Lung (tissue), 12 donors: ENCODE results near the gene SSR1. TPM values are rescaled to one million over a fixed set of nuclear protein-coding genes. Genes with fewer than 3 reads are reported as not detected.
"Not testable (repeated sequence)": the region's sequence is repeated elsewhere in the genome, so short reads cannot be mapped to it uniquely, and the experiment has no call there.

Experiments
- ATAC-seq: fragments of 200-7000 bp; cut with Tn5 transposase; one replicate; pipeline ENCODE4 v1.9.1; 2020; ENCODE audit warnings: moderate number of reproducible peaks; ENCODE audit not compliant: insufficient read depth, low FRiP score
- DNase-seq, 3 donors: peaks; one replicate each; pipeline ENCODE4 v3.0.0-alpha.2; 2013 to 2017
- H3K27ac ChIP-seq, 2 donors: one replicate each; pipeline ENCODE4 v1.5.1; 2013; ENCODE audit warnings: mild to moderate bottlenecking in 2 of 2, moderate library complexity in 2 of 2, control low read depth in 1 of 2, inconsistent platforms in 1 of 2, low read depth in 1 of 2, low read length in 1 of 2
- H3K27me3 ChIP-seq, 3 donors: one replicate each; pipeline ENCODE4 v1.5.1; 2013; ENCODE audit warnings: low read length in 2 of 3; ENCODE audit not compliant: control insufficient read depth in 3 of 3, insufficient read depth in 3 of 3
- H3K36me3 ChIP-seq, 4 donors: one replicate each; pipeline ENCODE4 v1.5.1; 2013; ENCODE audit warnings: low read length in 4 of 4, mild to moderate bottlenecking in 1 of 4, moderate library complexity in 1 of 4; ENCODE audit not compliant: control insufficient read depth in 4 of 4, insufficient read depth in 4 of 4
- H3K4me1 ChIP-seq, 5 donors: one replicate each; pipeline ENCODE4 v1.5.1; 2013; ENCODE audit warnings: low read length in 5 of 5, mild to moderate bottlenecking in 2 of 5, moderate library complexity in 1 of 5; ENCODE audit not compliant: control insufficient read depth in 5 of 5, insufficient read depth in 5 of 5
- H3K4me3 ChIP-seq: one replicate; pipeline ENCODE4 v1.5.1; 2013; ENCODE audit warnings: mild to moderate bottlenecking, control low read depth, moderate library complexity
- H3K9ac ChIP-seq, 2 donors: one replicate each; pipeline ENCODE4 v1.5.1; 2013; ENCODE audit warnings: low read length in 2 of 2, control low read depth in 1 of 2; ENCODE audit not compliant: insufficient read depth in 1 of 2
- H3K9me3 ChIP-seq, 4 donors: one replicate each; pipeline ENCODE4 v1.5.1; 2013; ENCODE audit warnings: low read length in 3 of 4, mild to moderate bottlenecking in 1 of 4, moderate library complexity in 1 of 4; ENCODE audit not compliant: control insufficient read depth in 4 of 4, insufficient read depth in 3 of 4
- WGBS, 2 donors: extraction: QIAGEN DNeasy Blood & Tissue Kit; methylation state at CpG; one replicate each; pipeline ENCODE4 v1.1.7; 2013; 5-methylcytosine and 5-hydroxymethylcytosine counted together
- polyA plus RNA-seq, 2 donors: library from polyadenylated mRNA; stranded (reverse); fragments of 200-250 nt; gene quantifications; one replicate each; pipeline ENCODE4 v1.2.1, GENCODE V29; 2013
- total RNA-seq, 2 donors: library from RNA; depleted of rRNA in 1 of 2; stranded (reverse); fragments of >200 nt in 1 of 2; gene quantifications; one replicate each; pipeline ENCODE4 v1.2.1, GENCODE V29; 2014 to 2021
- TF ChIP-seq, protein P1 (sequence below): IDR thresholded peaks from 2 replicates; pipeline ENCODE4 v1.5.1; 2012; ENCODE audit warnings: mild to moderate bottlenecking; ENCODE audit errors: control extremely low read depth, extremely low read depth
- donor health status: control.
- donor health status: control.
- donor health status: Bipolar disorder and iron deficiency.
- donor health status: healthy.
- donor health status: DM: yes; HTN: yes; CAD: no.

SSR1 gene
- total and polyA plus RNA-seq, 4 donors: 22.4 to 150 (median 90.1) TPM

DNA sequence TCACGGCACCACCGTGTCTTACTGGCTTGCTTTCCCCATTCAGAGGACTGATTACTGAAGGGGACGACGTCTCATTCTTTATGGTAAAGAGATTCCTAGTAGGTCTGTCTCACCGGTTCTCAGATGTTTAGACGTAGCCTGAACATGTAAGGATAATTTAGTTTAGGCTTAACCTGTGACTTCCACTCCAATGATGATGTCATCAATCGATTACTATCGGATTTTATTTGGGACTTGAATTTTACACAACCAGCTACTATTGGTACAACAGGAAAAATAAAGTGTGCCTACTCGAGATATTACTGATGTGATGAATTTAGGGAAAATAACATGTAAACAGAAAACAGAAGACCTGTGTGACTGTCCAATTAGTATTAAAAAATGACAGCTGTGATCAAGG, 4.5 kb upstream of the SSR1 start:
- H3K4me3 ChIP-seq: no peak overlapping the region
- peaks cover 0 to 5% (median 0%) of the 10 kb centered on the region in 5 donors for H3K4me1 ChIP-seq
- TF ChIP-seq, protein P1, sequence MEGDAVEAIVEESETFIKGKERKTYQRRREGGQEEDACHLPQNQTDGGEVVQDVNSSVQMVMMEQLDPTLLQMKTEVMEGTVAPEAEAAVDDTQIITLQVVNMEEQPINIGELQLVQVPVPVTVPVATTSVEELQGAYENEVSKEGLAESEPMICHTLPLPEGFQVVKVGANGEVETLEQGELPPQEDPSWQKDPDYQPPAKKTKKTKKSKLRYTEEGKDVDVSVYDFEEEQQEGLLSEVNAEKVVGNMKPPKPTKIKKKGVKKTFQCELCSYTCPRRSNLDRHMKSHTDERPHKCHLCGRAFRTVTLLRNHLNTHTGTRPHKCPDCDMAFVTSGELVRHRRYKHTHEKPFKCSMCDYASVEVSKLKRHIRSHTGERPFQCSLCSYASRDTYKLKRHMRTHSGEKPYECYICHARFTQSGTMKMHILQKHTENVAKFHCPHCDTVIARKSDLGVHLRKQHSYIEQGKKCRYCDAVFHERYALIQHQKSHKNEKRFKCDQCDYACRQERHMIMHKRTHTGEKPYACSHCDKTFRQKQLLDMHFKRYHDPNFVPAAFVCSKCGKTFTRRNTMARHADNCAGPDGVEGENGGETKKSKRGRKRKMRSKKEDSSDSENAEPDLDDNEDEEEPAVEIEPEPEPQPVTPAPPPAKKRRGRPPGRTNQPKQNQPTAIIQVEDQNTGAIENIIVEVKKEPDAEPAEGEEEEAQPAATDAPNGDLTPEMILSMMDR: no peak
- 88 to 90% methylated on average over 9 of the region's 9 CpGs for WGBS, 2 donors
- no peaks in the 10 kb centered on the region for H3K36me3 ChIP-seq
- H3K27ac ChIP-seq: no peak overlapping the region
- H3K9ac ChIP-seq: no peak overlapping the region
- DNase-seq: no peak
- ATAC-seq: no peak
- no peaks in the 10 kb centered on the region for H3K27me3 ChIP-seq
- peaks cover 0 to 2% (median 0%) of the 10 kb centered on the region in 4 donors for H3K9me3 ChIP-seq

- H3K4me3 ChIP-seq: no peak overlapping the region
- H3K36me3 ChIP-seq: no peaks in the 10 kb centered on the region
- peaks cover 0 to 2% (median 0%) of the 10 kb centered on the region in 4 donors for H3K9me3 ChIP-seq
- ATAC-seq: no peak
- H3K9ac ChIP-seq: no peak overlapping the region
- TF ChIP-seq, protein P1: no peak
- no peak for DNase-seq
- no peaks in the 10 kb centered on the region for H3K27me3 ChIP-seq
- no peak overlapping the region for H3K27ac ChIP-seq
- H3K4me1 ChIP-seq: peaks cover 0 to 8% (median 1%) of the 10 kb centered on the region in 5 donors
- 96 to 98% methylated on average over 28 to 41 of the region's 41 CpGs for WGBS, 2 donors
Observed at GRCh38 chr6:7316658-7317533, 3.9 kb upstream of the SSR1 start.

DNA sequence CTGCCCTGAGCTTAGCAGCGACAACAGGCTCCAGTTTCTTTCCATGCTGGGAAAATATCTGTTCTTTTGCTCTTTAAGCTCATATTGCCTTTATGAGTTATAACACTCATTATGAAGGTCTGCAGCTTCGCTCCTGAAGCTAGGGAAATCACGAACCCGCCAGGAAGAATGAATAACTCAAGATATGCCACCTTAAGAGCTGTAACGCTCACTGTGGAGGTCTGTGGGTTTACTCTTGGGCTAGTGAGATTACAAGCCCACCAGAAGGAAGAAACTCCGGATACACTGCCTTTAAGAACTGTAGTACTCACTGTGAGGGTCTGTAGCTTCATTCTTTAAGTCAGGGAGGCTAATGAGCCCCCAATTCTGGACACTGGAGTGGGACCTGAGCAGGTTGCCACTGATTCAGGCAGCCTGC, 3.0 kb upstream of the SSR1 start:
- no peaks in the 10 kb centered on the region for H3K27me3 ChIP-seq
- H3K27ac ChIP-seq: no peak overlapping the region
- H3K36me3 ChIP-seq: no peaks in the 10 kb centered on the region
- peaks cover 0 to 2% (median 0%) of the 10 kb centered on the region in 4 donors for H3K9me3 ChIP-seq
- ATAC-seq: no peak
- WGBS, 2 donors: 70 to 84% methylated on average over 6 of the region's 6 CpGs
- H3K9ac ChIP-seq: no peak overlapping the region
- peaks cover 0 to 17% (median 1%) of the 10 kb centered on the region in 5 donors for H3K4me1 ChIP-seq
- no peak for DNase-seq
- TF ChIP-seq, protein P1: no peak
- no peak overlapping the region for H3K4me3 ChIP-seq

- H3K4me1 ChIP-seq: peaks cover 0 to 19% (median 1%) of the 10 kb centered on the region in 5 donors
- ATAC-seq, H3K9me3 ChIP-seq, H3K36me3 ChIP-seq, H3K4me3 ChIP-seq, H3K9ac ChIP-seq, H3K27ac ChIP-seq, H3K27me3 ChIP-seq, DNase-seq: not testable (repeated sequence)
- 86 to 95% methylated on average over 33 to 34 of the region's 34 CpGs for WGBS, 2 donors
Observed at GRCh38 chr6:7315087-7315947, 2.3 kb upstream of the SSR1 start.
